Measurements from ENCODE around the gene STXBP6. TPM values are rescaled to one million over a fixed set of nuclear protein-coding genes. Genes with fewer than 3 reads are reported as not detected.

Gene STXBP6
- total RNA-seq, 1 experiment from 2014 or later: 32.2 TPM

DNA sequence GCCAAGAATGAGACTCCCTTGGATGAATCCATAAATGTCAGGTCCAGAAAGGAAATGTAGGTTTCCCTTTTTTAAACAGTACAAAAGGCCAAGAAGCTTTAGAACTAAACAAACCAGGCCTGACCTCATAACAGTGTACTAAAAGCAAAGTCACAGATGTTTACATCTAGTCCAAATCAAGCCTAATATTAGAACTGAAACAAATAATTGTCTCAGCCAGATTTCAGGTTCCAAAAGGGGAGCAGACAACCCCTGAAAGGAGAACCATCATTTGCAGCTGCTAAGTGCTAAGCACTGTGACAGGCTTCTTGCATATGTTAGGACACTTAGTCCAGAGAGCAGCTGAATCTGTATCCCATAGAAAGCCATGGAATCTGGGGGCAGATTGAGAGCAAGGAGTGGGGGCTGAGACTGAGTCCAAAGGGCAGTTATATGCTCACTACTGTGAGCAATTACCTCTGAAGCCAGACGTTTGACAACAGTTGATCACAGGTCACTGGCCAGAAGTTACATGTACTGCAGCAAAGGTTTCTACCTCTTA is 90.1 kb downstream of the STXBP6 start:
- Histone ChIP-seq H3K4me3 (ENCODE audit: low read depth, low read length) (no peak overlapping the region), H3K27me3 (replicated peaks; ENCODE audit: control insufficient read depth, insufficient read depth, low read length) (no peaks in the 10 kb centered on the region), H3K9me3 (no peaks in the 10 kb centered on the region), H3K36me3 (ENCODE audit: control insufficient read depth, insufficient read depth, low read length) (no peaks in the 10 kb centered on the region), H3K4me1 (peaks cover 45% of the 10 kb centered on the region)
- H3K27ac Mint-ChIP-seq (ENCODE audit: unreplicated experiment): no peak overlapping the region
- TF ChIP-seq, protein P1, sequence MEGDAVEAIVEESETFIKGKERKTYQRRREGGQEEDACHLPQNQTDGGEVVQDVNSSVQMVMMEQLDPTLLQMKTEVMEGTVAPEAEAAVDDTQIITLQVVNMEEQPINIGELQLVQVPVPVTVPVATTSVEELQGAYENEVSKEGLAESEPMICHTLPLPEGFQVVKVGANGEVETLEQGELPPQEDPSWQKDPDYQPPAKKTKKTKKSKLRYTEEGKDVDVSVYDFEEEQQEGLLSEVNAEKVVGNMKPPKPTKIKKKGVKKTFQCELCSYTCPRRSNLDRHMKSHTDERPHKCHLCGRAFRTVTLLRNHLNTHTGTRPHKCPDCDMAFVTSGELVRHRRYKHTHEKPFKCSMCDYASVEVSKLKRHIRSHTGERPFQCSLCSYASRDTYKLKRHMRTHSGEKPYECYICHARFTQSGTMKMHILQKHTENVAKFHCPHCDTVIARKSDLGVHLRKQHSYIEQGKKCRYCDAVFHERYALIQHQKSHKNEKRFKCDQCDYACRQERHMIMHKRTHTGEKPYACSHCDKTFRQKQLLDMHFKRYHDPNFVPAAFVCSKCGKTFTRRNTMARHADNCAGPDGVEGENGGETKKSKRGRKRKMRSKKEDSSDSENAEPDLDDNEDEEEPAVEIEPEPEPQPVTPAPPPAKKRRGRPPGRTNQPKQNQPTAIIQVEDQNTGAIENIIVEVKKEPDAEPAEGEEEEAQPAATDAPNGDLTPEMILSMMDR (IDR thresholded peaks at IDR 0.05; ENCODE audit: insufficient read depth in 1 of 2, low read depth in 1 of 2, low read length in 1 of 2, severe bottlenecking in 1 of 2, unreplicated experiment in 1 of 2): no peak
- DNase-seq: peak; percentile 56 to 72
- ChIA-PET POLR2A (interaction anchor here (0.6 kb wide), 1 partner anchor 9 kb away, joined by 3 read pairs; no protein-coding TSS in a partner anchor), CTCF (no interaction called here)
- BruUV-seq (replicated peaks): no TSS peak
- peaks cover 24% of the 10 kb centered on the region for H3K36me3 Mint-ChIP-seq (ENCODE audit: insufficient read depth, unreplicated experiment)
- no peaks in the 10 kb centered on the region for H3K9me3 Mint-ChIP-seq (ENCODE audit: unreplicated experiment)
- no peaks in the 10 kb centered on the region for H3K27me3 Mint-ChIP-seq (ENCODE audit: insufficient read depth, unreplicated experiment)
- no peak overlapping the region for H3K4me3 Mint-ChIP-seq (ENCODE audit: unreplicated experiment)
- intact Hi-C loops (cut with micrococcal nuclease; ENCODE audit: unreplicated experiment): no loop called here
- peaks cover 41% of the 10 kb centered on the region for H3K4me1 Mint-ChIP-seq (ENCODE audit: low read depth, unreplicated experiment)

DNA sequence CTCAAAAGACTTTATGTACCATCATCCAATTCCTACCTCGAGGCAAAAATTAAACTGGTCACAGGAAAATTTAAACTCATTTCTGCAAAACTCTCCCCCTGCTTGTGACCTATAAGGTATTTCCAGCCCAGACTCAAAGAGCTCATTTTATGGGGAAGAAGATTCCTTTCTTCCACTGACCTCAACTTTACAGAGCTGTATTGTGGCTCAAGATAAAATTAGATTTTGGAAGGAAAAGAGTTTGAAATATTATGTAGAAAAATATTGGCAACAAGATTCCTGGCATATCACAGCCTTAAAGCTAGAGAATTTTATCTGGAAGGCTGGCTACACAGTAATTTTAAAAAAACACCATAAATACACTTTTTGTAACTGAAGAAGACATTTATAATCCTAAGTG is 91.7 kb downstream of the STXBP6 start:
- ChIA-PET CTCF (no interaction called here), POLR2A (no interaction called here)
- Mint-ChIP-seq H3K9me3 (ENCODE audit: unreplicated experiment) (no peaks in the 10 kb centered on the region), H3K4me1 (ENCODE audit: low read depth, unreplicated experiment) (peaks cover 48% of the 10 kb centered on the region), H3K27me3 (ENCODE audit: insufficient read depth, unreplicated experiment) (no peaks in the 10 kb centered on the region), H3K36me3 (ENCODE audit: insufficient read depth, unreplicated experiment) (peaks cover 25% of the 10 kb centered on the region), H3K4me3 (ENCODE audit: unreplicated experiment) (no peak overlapping the region), H3K27ac (ENCODE audit: unreplicated experiment) (peak overlapping the region; percentile 83)
- Histone ChIP-seq H3K36me3 (ENCODE audit: control insufficient read depth, insufficient read depth, low read length) (no peaks in the 10 kb centered on the region), H3K9me3 (no peaks in the 10 kb centered on the region), H3K27me3 (replicated peaks; ENCODE audit: control insufficient read depth, insufficient read depth, low read length) (no peaks in the 10 kb centered on the region), H3K4me1 (peaks cover 49% of the 10 kb centered on the region), H3K4me3 (ENCODE audit: low read depth, low read length) (no peak overlapping the region)
- DNase-seq: no peak
- no TSS peak for BruUV-seq (replicated peaks)
- TF ChIP-seq, protein P1 (IDR thresholded peaks at IDR 0.05; ENCODE audit: insufficient read depth in 1 of 2, low read depth in 1 of 2, low read length in 1 of 2, severe bottlenecking in 1 of 2, unreplicated experiment in 1 of 2): no peak
- intact Hi-C loops (cut with micrococcal nuclease; ENCODE audit: unreplicated experiment): no loop called here

DNA sequence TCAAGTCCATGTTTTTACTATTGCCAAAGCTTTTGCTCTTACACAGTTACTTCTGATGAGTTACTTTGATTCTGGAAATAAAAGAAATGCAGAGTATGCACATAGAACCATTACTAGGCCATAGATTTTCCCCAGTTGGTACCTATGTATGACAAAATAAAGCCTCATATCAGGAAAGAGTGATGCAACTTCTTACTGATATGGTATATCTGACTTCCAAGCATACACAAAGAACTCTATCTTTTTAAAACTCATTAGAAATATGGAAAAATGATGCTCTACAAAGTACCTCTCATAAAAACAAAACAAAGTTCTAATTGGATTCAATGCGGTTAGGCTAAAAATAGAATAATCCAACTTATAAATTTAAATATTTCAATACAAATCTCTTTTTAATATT is 92.1 kb downstream of the STXBP6 start:
- Histone ChIP-seq H3K36me3 (ENCODE audit: control insufficient read depth, insufficient read depth, low read length) (no peaks in the 10 kb centered on the region), H3K4me3 (ENCODE audit: low read depth, low read length) (no peak overlapping the region), H3K4me1 (peaks cover 49% of the 10 kb centered on the region), H3K9me3 (no peaks in the 10 kb centered on the region), H3K27me3 (replicated peaks; ENCODE audit: control insufficient read depth, insufficient read depth, low read length) (no peaks in the 10 kb centered on the region)
- TF ChIP-seq, protein P1 (IDR thresholded peaks at IDR 0.05; ENCODE audit: insufficient read depth in 1 of 2, low read depth in 1 of 2, low read length in 1 of 2, severe bottlenecking in 1 of 2, unreplicated experiment in 1 of 2): no peak
- Mint-ChIP-seq H3K9me3 (ENCODE audit: unreplicated experiment) (no peaks in the 10 kb centered on the region), H3K36me3 (ENCODE audit: insufficient read depth, unreplicated experiment) (peaks cover 29% of the 10 kb centered on the region), H3K27ac (ENCODE audit: unreplicated experiment) (peak overlapping the region; percentile 45), H3K4me3 (ENCODE audit: unreplicated experiment) (no peak overlapping the region), H3K27me3 (ENCODE audit: insufficient read depth, unreplicated experiment) (no peaks in the 10 kb centered on the region), H3K4me1 (ENCODE audit: low read depth, unreplicated experiment) (peaks cover 52% of the 10 kb centered on the region)
- DNase-seq: no peak
- intact Hi-C loops (cut with micrococcal nuclease; ENCODE audit: unreplicated experiment): no loop called here
- ChIA-PET CTCF (no interaction called here), POLR2A (no interaction called here)
- BruUV-seq (replicated peaks): no TSS peak

Measured in Caco-2 (cell line).